ENCODE measurements around the gene RBM33. TPM values are rescaled to one million over a fixed set of nuclear protein-coding genes. Genes with fewer than 3 reads are reported as not detected.

The RBM33 gene
- polyA plus RNA-seq, 2 of the 4 experiments (the other 2 are of a cell fraction) = 21.7 to 21.9 TPM

- TF ChIP-seq ELK1 (IDR thresholded peaks at IDR 0.05; ENCODE audit: low read depth, low read length) (no peak), CHD4 (IDR thresholded peaks at IDR 0.05; ENCODE audit: borderline replicate concordance) (no peak), NPAS2 (CRISPR knock-in tag; IDR thresholded peaks at IDR 0.05; ENCODE audit: borderline replicate concordance) (no peak), JUN (IDR thresholded peaks at IDR 0.05) (no peak), EP300 (IDR thresholded peaks at IDR 0.05) (no peak), MYC (IDR thresholded peaks at IDR 0.05; ENCODE audit: borderline replicate concordance, low read length) (no peak), CBX2 (IDR thresholded peaks at IDR 0.05; ENCODE audit: borderline replicate concordance, low read depth) (no peak)
Measured at GRCh38 chr7:155763122-155763521, 118.7 kb downstream of the RBM33 start (continued).

DNA sequence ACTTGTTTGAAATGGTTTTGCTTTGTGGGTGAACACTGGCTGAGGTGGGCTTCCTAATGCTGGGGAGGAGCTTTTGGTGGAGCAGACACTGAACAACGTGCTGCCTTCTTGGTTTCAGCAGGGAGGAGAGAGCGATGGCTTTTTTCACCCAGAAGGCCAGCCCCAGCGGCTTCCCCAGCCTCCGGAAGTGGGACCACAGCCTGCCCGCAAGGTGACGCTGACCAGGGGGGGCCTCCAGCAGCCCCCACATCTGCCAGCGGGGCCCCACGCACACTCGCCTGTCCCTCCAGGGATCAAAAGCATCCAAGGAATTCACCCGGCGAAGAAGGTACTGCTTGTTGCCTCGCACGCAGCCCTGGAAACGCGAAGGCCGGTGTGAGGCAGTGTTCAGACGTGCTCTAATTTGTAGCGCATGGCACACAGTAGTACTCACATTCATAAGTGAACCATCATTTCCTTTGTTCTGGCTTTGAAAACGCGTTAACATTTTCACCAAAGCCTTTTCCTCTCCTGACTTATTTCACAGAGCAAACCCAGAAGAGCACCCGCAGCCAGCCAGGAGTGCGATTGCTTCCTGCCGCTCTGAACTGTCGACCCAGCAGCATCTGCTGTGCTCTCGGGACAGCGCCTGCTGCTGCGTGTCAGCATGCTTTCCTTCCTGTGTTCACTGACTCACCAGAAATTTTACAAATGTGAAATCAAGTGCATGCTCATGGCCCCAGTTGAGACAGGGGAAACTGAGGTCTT, 119.4 kb downstream of the RBM33 start:
- FAIRE-seq (no peak), DNase-seq (ENCODE audit: low read depth in 1 of 2, low spot score in 1 of 2) (no peak), ATAC-seq (no peak)
- no peaks in the 10 kb centered on the region for H3K9me3 ChIP-seq
- no peaks in the 10 kb centered on the region for H3K4me1 ChIP-seq
- 91% methylated on average over 27 of the region's 27 CpGs for WGBS (ENCODE audit: missing lambda C conversion rate)
- H3K27ac ChIP-seq = no peak overlapping the region
- ChIA-PET POLR2A (no interaction called here), CTCF (no interaction called here)
- no peak overlapping the region for H3K4me2 ChIP-seq
- no peak overlapping the region for H3K4me3 ChIP-seq
- TF ChIP-seq FOSL2 (IDR thresholded peaks at IDR 0.05) = no peak
- no peak for TF ChIP-seq FOSL2 (CRISPR knock-in tag; IDR thresholded peaks at IDR 0.05)
- TF ChIP-seq, protein P1, sequence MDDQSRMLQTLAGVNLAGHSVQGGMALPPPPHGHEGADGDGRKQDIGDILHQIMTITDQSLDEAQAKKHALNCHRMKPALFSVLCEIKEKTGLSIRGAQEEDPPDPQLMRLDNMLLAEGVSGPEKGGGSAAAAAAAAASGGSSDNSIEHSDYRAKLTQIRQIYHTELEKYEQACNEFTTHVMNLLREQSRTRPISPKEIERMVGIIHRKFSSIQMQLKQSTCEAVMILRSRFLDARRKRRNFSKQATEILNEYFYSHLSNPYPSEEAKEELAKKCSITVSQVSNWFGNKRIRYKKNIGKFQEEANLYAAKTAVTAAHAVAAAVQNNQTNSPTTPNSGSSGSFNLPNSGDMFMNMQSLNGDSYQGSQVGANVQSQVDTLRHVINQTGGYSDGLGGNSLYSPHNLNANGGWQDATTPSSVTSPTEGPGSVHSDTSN (IDR thresholded peaks at IDR 0.05) = no peak
- no peak for TF ChIP-seq GATA3 (IDR thresholded peaks at IDR 0.05; ENCODE audit: borderline replicate concordance)
- no peak for TF ChIP-seq MAZ (IDR thresholded peaks at IDR 0.05; ENCODE audit: borderline replicate concordance, low read depth, low read length)
- TF ChIP-seq FOSB (CRISPR knock-in tag; IDR thresholded peaks at IDR 0.05) = no peak
- no peak for TF ChIP-seq EP300 (IDR thresholded peaks at IDR 0.05)
- TF ChIP-seq USF2 (IDR thresholded peaks at IDR 0.05) = no peak
- no peak for TF ChIP-seq CEBPB (IDR thresholded peaks at IDR 0.05)
- TF ChIP-seq SREBF2 (IDR thresholded peaks at IDR 0.05) = no peak
- no peak for TF ChIP-seq ZFP36 (IDR thresholded peaks at IDR 0.05; ENCODE audit: borderline replicate concordance, partially characterized antibody)
- no peak for TF ChIP-seq NPAS2 (CRISPR knock-in tag; IDR thresholded peaks at IDR 0.05; ENCODE audit: borderline replicate concordance)
- TF ChIP-seq TFCP2L1 (CRISPR knock-in tag; IDR thresholded peaks at IDR 0.05) = no peak
- TF ChIP-seq NR3C1 (IDR thresholded peaks at IDR 0.05) = no peak
- TF ChIP-seq CBX2 (IDR thresholded peaks at IDR 0.05; ENCODE audit: borderline replicate concordance, low read depth) = no peak
- TF ChIP-seq TP53 (CRISPR knock-in tag; IDR thresholded peaks at IDR 0.05) = no peak
- TF ChIP-seq, protein P2, sequence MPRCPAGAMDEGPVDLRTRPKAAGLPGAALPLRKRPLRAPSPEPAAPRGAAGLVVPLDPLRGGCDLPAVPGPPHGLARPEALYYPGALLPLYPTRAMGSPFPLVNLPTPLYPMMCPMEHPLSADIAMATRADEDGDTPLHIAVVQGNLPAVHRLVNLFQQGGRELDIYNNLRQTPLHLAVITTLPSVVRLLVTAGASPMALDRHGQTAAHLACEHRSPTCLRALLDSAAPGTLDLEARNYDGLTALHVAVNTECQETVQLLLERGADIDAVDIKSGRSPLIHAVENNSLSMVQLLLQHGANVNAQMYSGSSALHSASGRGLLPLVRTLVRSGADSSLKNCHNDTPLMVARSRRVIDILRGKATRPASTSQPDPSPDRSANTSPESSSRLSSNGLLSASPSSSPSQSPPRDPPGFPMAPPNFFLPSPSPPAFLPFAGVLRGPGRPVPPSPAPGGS (IDR thresholded peaks at IDR 0.05) = no peak
- TF ChIP-seq HOXB5 (CRISPR knock-in tag; IDR thresholded peaks at IDR 0.05) = no peak
- no peak for TF ChIP-seq ZSCAN20 (CRISPR knock-in tag; IDR thresholded peaks at IDR 0.05)
- TF ChIP-seq RFX5 (IDR thresholded peaks at IDR 0.05) = no peak

Data from A549 (cell line).